Measurements from ENCODE around the gene MANEA.
A peak's percentile ranks its signal among the peaks of the same experiment; 100 is the strongest.
"Not testable (repeated sequence)": the region's sequence is repeated elsewhere in the genome, so short reads cannot be mapped to it uniquely, and the experiment has no call there.

Gene MANEA, protein sequence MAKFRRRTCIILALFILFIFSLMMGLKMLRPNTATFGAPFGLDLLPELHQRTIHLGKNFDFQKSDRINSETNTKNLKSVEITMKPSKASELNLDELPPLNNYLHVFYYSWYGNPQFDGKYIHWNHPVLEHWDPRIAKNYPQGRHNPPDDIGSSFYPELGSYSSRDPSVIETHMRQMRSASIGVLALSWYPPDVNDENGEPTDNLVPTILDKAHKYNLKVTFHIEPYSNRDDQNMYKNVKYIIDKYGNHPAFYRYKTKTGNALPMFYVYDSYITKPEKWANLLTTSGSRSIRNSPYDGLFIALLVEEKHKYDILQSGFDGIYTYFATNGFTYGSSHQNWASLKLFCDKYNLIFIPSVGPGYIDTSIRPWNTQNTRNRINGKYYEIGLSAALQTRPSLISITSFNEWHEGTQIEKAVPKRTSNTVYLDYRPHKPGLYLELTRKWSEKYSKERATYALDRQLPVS

DNA sequence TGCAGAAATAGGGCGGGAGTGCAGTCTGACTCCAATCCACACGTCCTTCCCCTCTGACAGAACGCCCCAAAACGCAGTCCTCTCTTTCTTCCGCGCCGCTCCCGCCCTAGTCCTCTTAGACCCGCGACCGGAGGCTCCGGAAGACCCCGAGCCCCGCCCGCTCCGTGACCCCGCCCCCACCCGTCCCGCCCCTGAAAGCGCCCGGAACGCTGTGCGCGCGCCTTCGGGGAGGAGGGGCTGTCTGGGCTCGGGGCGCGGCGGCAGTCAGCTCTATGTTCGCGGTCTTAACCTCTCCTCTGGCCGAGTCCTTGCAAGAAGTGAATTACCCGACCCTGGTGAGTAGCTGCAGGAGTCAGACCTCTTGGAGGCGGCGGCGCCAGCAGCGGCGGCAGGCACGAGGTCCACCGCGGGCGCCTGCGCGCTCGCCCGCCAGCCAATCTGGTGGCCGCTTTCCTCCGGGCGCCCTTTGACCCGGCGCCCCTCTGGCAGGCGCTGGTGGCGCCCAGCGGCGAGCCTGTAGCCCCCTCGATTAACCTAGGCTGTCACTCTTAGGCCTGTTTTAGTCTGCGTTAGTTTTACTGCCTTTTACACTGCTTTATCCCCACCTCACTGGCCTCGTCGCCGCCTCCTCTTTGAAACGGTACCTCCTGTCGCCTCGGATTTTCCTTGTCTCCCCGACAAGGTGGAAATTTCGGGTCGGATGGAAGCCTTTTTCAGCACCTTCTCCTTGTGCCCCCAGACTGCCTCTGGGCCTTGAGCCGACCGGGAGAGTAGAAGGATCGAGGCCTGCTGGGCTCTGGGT, at the start of gene MANEA:
Gene MANEA, plus strand, starts transcription at position 232 of the 802 bp plus-strand sequence. CDS start 8,905 bp downstream, outside the sequence.
- DNase-seq: peak; percentile 85 to 93

GRCh38 chr6:95529762-95530161, 47.6 kb upstream of the MANEA start:
- no peak for DNase-seq

DNA sequence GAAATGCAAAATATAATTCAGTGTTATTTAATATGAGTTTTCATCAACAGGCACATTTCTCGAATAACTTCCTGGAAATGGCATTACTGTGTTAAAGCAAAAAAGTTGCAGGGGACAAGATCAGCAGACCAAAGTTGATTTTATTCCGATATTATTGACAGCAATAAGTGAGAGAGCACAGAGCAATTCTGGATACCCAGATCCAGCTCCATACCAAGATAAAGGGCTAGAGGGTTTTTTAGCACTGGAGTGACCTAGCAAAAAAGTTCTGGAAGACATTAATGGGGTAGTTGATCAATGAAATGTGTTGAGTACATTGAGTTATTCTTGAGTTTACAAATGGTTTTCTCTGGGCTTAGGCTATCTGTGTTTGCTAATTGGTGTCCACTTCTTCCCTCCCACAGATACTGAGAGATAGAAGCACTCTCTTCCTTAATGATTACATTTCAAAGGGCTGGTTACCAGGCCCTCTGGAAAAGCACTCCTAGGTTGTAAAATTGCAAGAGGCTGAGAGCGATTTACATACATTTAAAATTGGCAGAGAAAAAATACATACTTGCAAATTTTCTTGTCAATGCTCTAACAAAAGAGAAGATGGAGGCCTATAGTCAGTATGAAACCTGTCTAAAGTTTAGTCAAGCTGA, 47.0 kb upstream of the MANEA start:
- no peak for DNase-seq

DNA sequence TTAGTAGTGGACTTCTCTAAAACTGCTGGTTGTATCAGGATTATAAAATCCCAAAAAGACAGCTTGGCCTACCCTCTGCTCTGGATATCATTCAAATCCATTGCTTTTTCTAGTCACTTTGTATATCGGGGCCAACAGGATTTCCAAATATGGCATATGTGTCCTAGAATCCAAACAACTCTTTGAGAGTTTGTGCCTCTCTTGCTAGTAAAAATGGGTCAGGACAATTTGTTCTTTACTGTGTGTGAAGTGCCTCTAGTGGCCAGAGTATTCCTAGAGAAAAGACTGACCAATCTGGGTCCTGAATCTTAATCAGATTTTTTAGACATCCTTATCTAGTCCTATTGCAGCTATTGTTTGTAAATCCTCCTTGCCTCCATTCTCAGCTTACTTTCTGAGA, 33.5 kb upstream of the MANEA start:
- DNase-seq: no peak

DNA sequence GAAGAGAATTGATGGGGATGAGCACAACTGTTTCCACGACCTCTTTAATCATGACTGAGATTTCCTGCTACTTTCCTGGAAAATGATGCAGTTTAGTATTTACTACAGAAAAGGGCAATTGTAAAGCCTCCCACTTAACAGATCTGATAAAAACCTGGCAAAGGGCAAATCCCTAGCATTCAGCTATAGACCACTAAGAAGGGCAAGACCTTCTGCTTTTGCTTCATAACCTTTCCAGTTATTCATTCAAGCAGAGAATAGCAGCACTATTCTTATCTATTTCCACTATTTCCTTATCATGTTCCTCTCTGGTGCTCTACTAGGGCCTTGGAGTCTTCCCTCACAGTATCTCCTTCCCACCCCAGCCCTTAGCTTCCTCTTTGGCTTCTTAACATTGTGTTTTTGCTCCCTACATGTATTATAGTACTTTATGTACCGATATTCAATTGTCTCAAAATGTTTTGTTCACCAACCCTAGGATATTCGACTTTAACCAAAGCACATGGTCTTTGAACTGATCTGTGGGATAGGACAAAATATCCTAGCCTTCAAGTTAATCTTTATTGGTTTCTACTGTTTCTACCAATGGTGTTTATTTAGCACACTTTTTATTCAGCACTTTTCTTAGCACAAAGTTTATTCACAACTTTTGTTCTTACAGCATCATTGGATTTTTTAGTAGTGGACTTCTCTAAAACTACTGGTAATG, 32.7 kb upstream of the MANEA start:
- no peak for DNase-seq

DNA sequence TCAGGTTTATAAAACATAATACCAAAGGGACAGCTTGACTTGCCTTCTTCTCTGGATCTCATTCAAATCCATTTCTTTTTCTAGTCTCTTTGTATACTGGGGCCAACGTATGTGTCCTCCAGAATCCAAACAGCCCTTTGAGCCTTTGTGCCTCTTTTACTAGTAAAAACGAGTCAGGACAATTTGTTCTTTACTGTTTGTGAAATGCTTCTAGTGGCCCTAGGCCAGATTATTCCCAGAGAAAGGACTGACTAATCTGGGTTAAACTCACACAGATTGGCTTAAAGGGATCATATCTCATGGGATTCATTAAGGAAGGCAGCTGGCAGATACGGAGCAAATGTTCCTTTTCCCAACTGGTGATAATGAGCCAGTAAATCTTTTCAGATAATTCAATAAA, 32.1 kb upstream of the MANEA start:
- no peak for DNase-seq

DNA sequence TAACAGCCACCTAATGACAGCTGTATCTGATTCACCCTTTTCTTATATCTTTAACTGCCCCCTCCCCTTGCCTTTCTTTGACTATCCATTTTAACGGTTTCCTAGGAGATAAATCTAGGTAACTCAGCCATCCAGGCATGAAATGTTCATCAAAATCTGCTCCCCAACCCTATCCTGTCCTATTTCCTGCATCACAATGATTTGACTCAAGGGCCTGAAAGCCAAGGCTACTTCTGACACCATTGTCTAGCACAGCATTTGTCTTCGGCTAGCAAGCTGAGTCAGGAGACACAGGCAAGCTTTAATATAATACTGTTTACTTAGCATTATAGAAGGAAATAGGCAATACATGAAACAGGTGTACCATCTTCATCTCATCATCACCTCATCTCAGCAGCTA, 31.6 kb upstream of the MANEA start:
- DNase-seq: no peak

DNA sequence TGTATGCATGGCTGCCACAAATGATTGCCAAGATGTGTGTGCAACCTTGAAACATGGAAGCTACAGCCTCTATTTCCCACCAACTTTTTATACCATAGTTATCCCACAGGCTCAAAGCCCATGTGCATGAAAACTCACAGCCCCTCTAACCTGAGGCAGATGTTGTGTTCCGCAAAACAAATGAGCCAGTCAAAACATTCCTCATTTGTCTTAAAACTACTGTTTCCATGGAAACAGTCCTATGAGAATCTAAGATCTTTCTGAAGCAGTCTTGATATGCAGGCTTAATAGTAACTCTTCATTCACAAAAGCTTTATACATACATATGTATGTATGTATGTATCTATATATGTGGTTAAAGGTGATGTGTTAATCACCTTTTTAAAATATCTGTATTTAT, 31.2 kb upstream of the MANEA start:
- no peak for DNase-seq

DNA sequence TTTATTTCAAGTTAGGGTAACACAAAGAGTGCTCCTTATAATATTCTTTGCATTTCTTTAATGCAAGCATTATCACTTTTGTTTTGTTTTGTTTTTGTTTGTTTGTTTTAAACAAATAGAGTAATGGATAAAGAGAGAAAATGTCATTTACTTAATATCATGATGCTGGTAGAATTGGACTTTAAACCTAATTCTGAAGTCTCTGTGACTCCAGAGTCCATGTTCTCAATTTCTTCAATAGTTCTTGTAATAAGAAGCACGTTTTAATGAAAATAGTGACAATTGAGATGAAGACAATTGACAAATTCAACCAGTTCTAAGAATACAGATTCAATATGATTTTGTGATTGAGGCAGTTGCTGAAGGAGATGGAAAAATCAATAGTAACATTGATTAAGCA, 30.3 kb upstream of the MANEA start:
- no peak for DNase-seq

- DNase-seq: no peak
Measured at GRCh38 chr6:95548188-95548786, 29.0 kb upstream of the MANEA start.

DNA sequence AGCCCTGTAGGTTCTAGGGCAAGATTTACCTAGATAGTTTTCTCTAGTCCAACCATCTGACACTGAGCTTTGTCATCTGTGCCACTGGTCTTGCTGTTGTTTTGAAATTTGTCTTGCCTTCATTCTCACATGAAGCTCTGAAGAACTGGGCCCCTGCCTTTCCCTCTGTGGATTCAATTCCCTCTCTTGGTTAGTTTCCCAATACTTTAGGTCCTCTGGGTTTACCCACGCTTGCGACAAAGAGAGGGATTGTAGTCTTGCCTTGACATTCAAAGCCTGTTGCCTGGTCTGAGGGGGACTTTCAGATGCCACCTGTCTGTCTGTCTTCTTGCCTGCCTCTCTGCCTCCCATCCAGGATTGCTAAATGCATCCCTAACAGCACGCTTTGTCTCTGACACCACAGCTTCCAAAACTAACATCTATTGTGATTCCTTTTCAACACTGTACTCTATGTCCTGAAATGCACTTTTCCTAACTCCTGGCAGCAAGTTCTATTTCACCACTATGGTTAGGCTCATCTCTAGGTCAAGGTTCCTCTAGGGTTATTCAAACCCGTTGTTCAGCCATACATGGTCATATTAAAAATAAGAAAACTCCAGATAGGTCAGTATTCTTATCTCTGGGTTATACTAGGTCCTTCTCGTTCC, 25.5 kb upstream of the MANEA start:
- no peak for DNase-seq

DNA sequence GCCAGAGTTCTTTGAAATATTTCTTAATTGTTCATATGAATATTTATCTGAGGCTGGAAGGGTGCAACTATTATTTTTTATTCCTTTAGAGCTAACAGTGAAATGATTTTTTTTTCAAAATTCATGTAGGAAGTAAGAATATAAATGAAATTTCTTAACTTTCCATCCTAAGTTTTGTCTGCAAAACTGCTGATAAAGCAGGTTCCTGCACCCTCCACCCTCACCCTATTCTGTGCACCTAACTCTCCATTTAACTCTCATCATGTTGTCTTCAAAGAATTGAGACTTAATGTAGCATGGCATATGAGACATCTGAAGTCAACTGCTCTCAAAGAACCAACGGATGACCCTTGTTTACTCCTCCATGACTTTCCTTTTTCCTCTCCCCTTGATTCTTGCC, 23.5 kb upstream of the MANEA start:
- no peak for DNase-seq

- DNase-seq: not testable (repeated sequence)
Measured at GRCh38 chr6:95560956-95561355, 16.4 kb upstream of the MANEA start.

GRCh38 chr6:95569560-95569959, 7.8 kb upstream of the MANEA start:
- DNase-seq: no peak

- no peak for DNase-seq
Measured at GRCh38 chr6:95572098-95572497, 5.2 kb upstream of the MANEA start.

GRCh38 chr6:95574811-95575210, 2.5 kb upstream of the MANEA start:
- DNase-seq: no peak

DNA sequence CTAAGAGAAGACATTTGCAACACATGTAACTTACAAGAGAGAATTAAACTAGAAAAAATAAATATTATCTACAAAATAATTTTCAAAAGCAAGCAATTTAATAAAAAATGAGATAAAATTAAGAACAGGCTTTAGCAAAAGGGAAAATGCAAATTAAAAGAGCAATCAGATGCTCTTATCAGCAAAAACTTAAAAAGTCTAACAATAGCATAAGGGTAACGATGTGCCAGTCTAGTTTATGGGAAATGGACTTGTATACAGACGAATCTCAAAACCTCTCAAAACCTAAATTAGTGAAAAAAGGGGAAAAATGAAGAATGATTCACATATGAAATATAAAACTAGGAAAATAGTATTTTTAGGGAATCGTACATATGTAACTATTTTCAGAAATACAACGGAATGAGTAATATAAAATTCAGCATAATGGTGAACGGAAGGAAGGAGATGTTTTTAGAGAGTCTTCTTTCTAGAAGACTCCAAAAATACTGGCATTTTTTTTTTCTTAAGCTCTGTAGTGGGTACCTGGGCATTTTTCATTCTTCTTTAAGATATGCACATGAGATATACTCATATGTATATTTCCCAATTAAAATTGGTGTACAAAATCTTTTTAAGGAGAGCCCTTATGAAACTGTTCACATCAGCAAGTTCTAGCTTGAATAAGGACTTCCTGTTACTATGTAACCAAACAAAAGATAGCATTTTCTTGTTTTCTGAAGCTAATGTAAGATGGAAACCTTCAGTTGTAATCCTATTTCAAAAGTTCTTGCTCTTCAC, 927 bp upstream of the MANEA start:
- DNase-seq: no peak

DNA sequence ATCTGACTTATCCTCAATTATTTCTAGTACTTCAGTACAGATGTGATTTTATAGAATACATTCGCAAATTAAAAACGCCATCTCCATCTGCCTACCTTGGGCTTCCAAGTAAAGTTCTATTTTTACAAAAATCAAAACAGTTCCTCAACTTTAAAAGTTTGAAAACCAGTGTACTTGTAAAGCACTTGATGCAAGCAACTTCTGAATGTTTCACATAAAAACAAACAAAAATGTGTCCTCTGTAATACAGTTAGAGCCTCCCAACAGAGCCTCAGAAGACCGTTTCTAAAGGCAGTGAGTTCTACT, 384 bp upstream of the MANEA start:
- no peak for DNase-seq

- DNase-seq: no peak
Measured at GRCh38 chr6:95578106-95578410, 723 bp downstream of the MANEA start.

GRCh38 chr6:95581073-95581472, 3.7 kb downstream of the MANEA start:
- peak; percentile 8 to 32 for DNase-seq

- DNase-seq: not testable (repeated sequence)
Measured at GRCh38 chr6:95584226-95584625, 6.9 kb downstream of the MANEA start.

- DNase-seq: no peak
Measured at GRCh38 chr6:95587989-95588388, 10.7 kb downstream of the MANEA start.

Data from SHP77 (cell line).